Panc1 (cell line): ENCODE measurements around the gene XXYLT1. TPM values are rescaled to one million over a fixed set of nuclear protein-coding genes. Genes with fewer than 3 reads are reported as not detected.

Experiments used
- ATAC-seq: fragments of 200-7000 bp; cut with Tn5 transposase; 2 replicates; pipeline ENCODE4 v1.9.1; 2020; ENCODE audit warnings: mild to moderate bottlenecking, moderate library complexity
- BruUV-seq: library from RNA; stranded (reverse); fragments of 400-500 nt; replicated peaks from 2 replicates; lab custom pipeline; 2021; lab: Mats Ljungman, UMichigan
- CTCF ChIA-PET: fragments of 300-600 bp; sonication (Branson Sonifier 250); formaldehyde crosslinking; loops from one replicate; lab custom pipeline; 2022; ENCODE audit warnings: antibody characterized with exemption; lab: Charles Lee
- POLR2A ChIA-PET: fragments of 300-600 bp; sonication (Branson Sonifier 250); formaldehyde crosslinking; loops from one replicate; lab custom pipeline; 2022; ENCODE audit warnings: antibody characterized with exemption; lab: Charles Lee
- DNase-seq: peaks from one replicate; pipeline ENCODE4 v3.0.0-alpha.2; 2010; ENCODE audit warnings: low read depth, low spot score
- H3K27ac ChIP-seq: 2 replicates; pipeline ENCODE4 v1.5.1; 2011; ENCODE audit warnings: mild to moderate bottlenecking, low read length, inconsistent platforms
- H3K27me3 ChIP-seq: fragments of 200-500 bp; sonication (Bioruptor generic); 2 replicates; pipeline ENCODE4 v1.6.0; 2014; ENCODE audit warnings: low read length, inconsistent platforms; ENCODE audit not compliant: control insufficient read depth, insufficient read depth
- H3K36me3 ChIP-seq: fragments of 200-500 bp; sonication (Bioruptor generic); 2 replicates; pipeline ENCODE4 v1.5.1; 2014; ENCODE audit warnings: inconsistent platforms, mild to moderate bottlenecking, low read length, moderate library complexity; ENCODE audit not compliant: control insufficient read depth, insufficient read depth
- H3K4me1 ChIP-seq: 2 replicates; pipeline ENCODE4 v1.5.1; 2011; ENCODE audit warnings: inconsistent platforms, mild to moderate bottlenecking, low read length, moderate library complexity; ENCODE audit not compliant: control insufficient read depth, insufficient read depth
- H3K4me3 ChIP-seq, 2 experiments: 2 replicates each; pipeline ENCODE4 v1.5.1; 2011 to 2012; ENCODE audit warnings: low read depth in 2 of 2, low read length in 2 of 2, mild to moderate bottlenecking in 2 of 2, inconsistent platforms in 1 of 2, moderate library complexity in 1 of 2
- H3K9me3 ChIP-seq: fragments of 200-500 bp; sonication (Bioruptor generic); 2 replicates; pipeline ENCODE4 v1.5.1; 2014; ENCODE audit warnings: low read depth, mild to moderate bottlenecking, inconsistent platforms, low read length, moderate library complexity; ENCODE audit not compliant: control insufficient read depth, insufficient read depth
- POLR2AphosphoS5 ChIP-seq: IDR thresholded peaks from 2 replicates; pipeline ENCODE4 v1.6.1; 2012; ENCODE audit warnings: mild to moderate bottlenecking, low read depth, low read length, moderate library complexity
- SIN3A ChIP-seq: IDR thresholded peaks from 2 replicates; pipeline ENCODE4 v1.6.1; 2012; ENCODE audit warnings: low read depth, mild to moderate bottlenecking, low read length, moderate library complexity, borderline replicate concordance; ENCODE audit not compliant: insufficient read depth
- TCF7L2 ChIP-seq: IDR thresholded peaks from 2 replicates; pipeline ENCODE4 v1.6.1; 2011; ENCODE audit warnings: mild to moderate bottlenecking, low read depth, low read length, inconsistent platforms
- in situ Hi-C: cut with HindIII; loops from 2 replicates; pipeline ENCODE4 v1.10.0; 2016; ENCODE audit warnings: low sequenced_read_pairs, low pct_unique_long_range_greater_than_20kb
- intact Hi-C: fragments of 100-400 bp; cut with micrococcal nuclease; formaldehyde crosslinking; loops from one replicate; pipeline ENCODE4 v1.10.0; 2022; ENCODE audit not compliant: unreplicated experiment
- total RNA-seq: library from RNA; stranded (reverse); gene quantifications from one replicate; pipeline ENCODE4 v1.2.1, GENCODE V29; 2021; ENCODE audit not compliant: unreplicated experiment
- TF ChIP-seq, protein P1 (sequence below), 2 experiments: IDR thresholded peaks; 2 replicates each; pipeline ENCODE4 v1.6.1; 2011 to 2012; ENCODE audit warnings: low read depth in 2 of 2, control low read depth in 1 of 2, low read length in 1 of 2, mild to moderate bottlenecking in 1 of 2, moderate library complexity in 1 of 2; ENCODE audit not compliant: insufficient read depth in 1 of 2
- TF ChIP-seq, protein P2 (sequence below): fragments of 450-650 bp; IDR thresholded peaks from 2 replicates; pipeline ENCODE4 v1.5.1; 2017; ENCODE audit warnings: mild to moderate bottlenecking

XXYLT1 gene
- total RNA-seq, 1 experiment from 2014 or later, result 26.0 TPM

DNA sequence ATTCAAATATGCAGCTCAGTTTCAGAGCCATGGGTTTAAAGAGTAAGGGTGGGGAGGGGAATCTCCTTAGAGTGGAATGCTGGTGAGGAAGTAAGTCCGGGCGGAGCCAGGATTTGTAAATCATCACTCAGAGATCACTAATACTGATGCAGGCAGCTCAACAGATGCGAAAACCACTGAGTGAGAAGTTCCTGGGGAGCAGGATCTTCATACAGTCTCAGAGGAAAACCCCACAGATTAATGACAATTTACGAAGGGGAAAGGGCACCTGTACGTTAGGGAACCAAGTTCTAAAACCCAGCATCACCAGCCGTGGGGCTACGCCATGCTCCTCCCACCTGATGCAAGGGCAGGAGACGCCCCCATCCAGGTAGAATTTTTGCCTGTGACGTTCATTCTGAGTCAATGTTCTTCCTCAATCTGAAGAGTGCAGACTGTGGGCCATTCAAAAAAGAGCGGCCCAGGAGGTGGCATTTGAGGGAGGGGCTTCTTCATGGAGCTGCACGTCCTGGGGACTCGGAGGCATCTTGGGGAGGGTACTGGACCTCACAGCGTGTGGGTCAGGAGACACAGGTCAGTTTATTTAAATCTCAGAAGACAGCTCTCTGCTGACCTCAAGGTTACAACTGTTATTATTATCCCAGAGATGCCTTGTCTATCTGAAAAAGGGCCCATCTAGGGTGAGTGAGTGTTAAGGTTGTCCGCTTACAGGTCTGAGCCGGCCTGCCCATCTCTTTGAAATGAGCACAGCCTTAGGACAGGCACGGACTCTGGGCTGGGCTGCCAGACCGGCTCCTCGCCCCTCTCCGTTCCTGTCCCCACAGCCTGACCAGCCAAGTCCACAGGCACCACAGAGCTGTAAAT lies 228.0 kb downstream of the XXYLT1 start:
- no peaks in the 10 kb centered on the region for H3K9me3 ChIP-seq
- ATAC-seq (peak; percentile 29; the same call in 1 of the 2 replicates), DNase-seq (no peak)
- no peak overlapping the region for H3K4me3 ChIP-seq
- no peaks in the 10 kb centered on the region for H3K27me3 ChIP-seq
- intact Hi-C loops, result no loop called here
- CTCF ChIA-PET, result no interaction called here
- no TSS peak for BruUV-seq
- peak overlapping the region; percentile 31; the same call in 1 of the 2 replicates for H3K27ac ChIP-seq
- POLR2A ChIA-PET, result interaction anchor here (0.6 to 1.0 kb wide), 2 partner anchors 60 to 372 kb away, joined by 4 to 9 read pairs; no protein-coding TSS in a partner anchor
- H3K4me1 ChIP-seq, result peaks cover 28% of the 10 kb centered on the region
- no peaks in the 10 kb centered on the region for H3K36me3 ChIP-seq
- TF ChIP-seq TCF7L2, result no peak
- in situ Hi-C loops, result no loop called here

GRCh38 chr3:195041871-195042742 lies 228.9 kb downstream of the XXYLT1 start:
- ChIA-PET CTCF (no interaction called here), POLR2A (interaction anchor here (0.6 to 1.0 kb wide), 2 partner anchors 59 to 371 kb away, joined by 4 to 9 read pairs; no protein-coding TSS in a partner anchor)
- no peaks in the 10 kb centered on the region for H3K27me3 ChIP-seq
- DNase-seq (no peak), ATAC-seq (no peak)
- peak overlapping the region; percentile 26; the same call in 1 of the 2 replicates for H3K27ac ChIP-seq
- no peaks in the 10 kb centered on the region for H3K36me3 ChIP-seq
- in situ Hi-C loops, result no loop called here
- intact Hi-C loops, result no loop called here
- no TSS peak for BruUV-seq
- H3K4me1 ChIP-seq, result peaks cover 28% of the 10 kb centered on the region
- H3K9me3 ChIP-seq, result no peaks in the 10 kb centered on the region
- TF ChIP-seq, protein P1, sequence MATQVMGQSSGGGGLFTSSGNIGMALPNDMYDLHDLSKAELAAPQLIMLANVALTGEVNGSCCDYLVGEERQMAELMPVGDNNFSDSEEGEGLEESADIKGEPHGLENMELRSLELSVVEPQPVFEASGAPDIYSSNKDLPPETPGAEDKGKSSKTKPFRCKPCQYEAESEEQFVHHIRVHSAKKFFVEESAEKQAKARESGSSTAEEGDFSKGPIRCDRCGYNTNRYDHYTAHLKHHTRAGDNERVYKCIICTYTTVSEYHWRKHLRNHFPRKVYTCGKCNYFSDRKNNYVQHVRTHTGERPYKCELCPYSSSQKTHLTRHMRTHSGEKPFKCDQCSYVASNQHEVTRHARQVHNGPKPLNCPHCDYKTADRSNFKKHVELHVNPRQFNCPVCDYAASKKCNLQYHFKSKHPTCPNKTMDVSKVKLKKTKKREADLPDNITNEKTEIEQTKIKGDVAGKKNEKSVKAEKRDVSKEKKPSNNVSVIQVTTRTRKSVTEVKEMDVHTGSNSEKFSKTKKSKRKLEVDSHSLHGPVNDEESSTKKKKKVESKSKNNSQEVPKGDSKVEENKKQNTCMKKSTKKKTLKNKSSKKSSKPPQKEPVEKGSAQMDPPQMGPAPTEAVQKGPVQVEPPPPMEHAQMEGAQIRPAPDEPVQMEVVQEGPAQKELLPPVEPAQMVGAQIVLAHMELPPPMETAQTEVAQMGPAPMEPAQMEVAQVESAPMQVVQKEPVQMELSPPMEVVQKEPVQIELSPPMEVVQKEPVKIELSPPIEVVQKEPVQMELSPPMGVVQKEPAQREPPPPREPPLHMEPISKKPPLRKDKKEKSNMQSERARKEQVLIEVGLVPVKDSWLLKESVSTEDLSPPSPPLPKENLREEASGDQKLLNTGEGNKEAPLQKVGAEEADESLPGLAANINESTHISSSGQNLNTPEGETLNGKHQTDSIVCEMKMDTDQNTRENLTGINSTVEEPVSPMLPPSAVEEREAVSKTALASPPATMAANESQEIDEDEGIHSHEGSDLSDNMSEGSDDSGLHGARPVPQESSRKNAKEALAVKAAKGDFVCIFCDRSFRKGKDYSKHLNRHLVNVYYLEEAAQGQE (IDR thresholded peaks at IDR 0.05; ENCODE audit: insufficient read depth in 1 of 2, low read depth in 2 of 2, low read length in 1 of 2), result no peak
- TF ChIP-seq, protein P2, sequence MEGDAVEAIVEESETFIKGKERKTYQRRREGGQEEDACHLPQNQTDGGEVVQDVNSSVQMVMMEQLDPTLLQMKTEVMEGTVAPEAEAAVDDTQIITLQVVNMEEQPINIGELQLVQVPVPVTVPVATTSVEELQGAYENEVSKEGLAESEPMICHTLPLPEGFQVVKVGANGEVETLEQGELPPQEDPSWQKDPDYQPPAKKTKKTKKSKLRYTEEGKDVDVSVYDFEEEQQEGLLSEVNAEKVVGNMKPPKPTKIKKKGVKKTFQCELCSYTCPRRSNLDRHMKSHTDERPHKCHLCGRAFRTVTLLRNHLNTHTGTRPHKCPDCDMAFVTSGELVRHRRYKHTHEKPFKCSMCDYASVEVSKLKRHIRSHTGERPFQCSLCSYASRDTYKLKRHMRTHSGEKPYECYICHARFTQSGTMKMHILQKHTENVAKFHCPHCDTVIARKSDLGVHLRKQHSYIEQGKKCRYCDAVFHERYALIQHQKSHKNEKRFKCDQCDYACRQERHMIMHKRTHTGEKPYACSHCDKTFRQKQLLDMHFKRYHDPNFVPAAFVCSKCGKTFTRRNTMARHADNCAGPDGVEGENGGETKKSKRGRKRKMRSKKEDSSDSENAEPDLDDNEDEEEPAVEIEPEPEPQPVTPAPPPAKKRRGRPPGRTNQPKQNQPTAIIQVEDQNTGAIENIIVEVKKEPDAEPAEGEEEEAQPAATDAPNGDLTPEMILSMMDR, result no peak
- TF ChIP-seq TCF7L2, result no peak
- TF ChIP-seq POLR2AphosphoS5, result no peak
- no peak for TF ChIP-seq SIN3A
- no peak overlapping the region for H3K4me3 ChIP-seq
